Inflammatory macrophage treated with lipopolysaccharide for 4 hours (primary cell): Measurements from ENCODE around the gene DDX54.

Experiments used
- DNase-seq: peaks from one replicate; pipeline ENCODE4 v3.0.0-alpha.2; 2020

DDX54 gene, protein sequence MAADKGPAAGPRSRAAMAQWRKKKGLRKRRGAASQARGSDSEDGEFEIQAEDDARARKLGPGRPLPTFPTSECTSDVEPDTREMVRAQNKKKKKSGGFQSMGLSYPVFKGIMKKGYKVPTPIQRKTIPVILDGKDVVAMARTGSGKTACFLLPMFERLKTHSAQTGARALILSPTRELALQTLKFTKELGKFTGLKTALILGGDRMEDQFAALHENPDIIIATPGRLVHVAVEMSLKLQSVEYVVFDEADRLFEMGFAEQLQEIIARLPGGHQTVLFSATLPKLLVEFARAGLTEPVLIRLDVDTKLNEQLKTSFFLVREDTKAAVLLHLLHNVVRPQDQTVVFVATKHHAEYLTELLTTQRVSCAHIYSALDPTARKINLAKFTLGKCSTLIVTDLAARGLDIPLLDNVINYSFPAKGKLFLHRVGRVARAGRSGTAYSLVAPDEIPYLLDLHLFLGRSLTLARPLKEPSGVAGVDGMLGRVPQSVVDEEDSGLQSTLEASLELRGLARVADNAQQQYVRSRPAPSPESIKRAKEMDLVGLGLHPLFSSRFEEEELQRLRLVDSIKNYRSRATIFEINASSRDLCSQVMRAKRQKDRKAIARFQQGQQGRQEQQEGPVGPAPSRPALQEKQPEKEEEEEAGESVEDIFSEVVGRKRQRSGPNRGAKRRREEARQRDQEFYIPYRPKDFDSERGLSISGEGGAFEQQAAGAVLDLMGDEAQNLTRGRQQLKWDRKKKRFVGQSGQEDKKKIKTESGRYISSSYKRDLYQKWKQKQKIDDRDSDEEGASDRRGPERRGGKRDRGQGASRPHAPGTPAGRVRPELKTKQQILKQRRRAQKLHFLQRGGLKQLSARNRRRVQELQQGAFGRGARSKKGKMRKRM

DNA sequence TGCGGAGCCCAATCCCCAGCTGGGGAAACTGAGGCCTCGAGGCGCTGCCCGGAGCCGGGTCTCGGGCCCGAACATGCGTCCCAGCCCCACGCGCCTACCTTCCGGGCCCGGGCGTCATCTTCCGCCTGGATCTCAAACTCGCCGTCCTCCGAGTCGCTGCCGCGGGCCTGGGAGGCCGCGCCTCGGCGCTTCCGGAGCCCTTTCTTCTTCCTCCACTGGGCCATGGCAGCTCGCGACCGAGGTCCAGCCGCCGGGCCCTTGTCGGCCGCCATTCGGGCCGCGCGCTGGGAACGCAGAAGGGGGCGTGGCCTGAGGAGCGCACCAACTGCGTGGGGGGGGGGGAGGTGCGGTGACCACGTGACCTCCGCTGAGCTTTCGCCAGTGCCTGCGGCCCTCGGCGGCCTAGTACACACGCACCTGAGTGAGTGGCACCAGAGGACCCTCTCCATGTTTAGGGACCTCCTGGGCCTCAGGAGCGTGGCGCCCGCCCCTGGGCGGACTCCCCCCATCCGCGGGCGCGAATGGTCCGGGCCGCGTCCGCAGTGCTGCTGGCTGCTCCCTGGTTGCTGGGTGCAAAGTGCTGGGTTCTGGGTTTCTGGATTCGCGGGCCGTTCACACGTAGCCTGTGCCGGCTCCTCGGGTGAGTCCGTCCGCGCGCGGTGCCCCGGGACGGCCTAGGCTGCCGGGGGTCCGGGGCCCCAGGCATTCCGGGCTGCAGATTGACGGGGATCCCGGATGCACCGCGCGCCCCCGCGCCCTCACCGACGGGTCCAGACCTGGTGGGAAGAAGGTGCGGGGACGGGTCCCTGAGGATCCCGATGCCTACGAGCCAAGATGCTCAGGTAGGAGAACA, at the start of gene DDX54, which contains the start of gene RITA1:
Gene DDX54 (minus strand): TSS at position 299 of the 853 bp plus-strand sequence. CDS start 27 bp downstream, at position 272.
Gene RITA1 (plus strand): TSS at position 542 of the 853 bp plus-strand sequence. CDS start 1,026 bp downstream, outside the sequence.
- DNase-seq: peak; percentile 63

DNA sequence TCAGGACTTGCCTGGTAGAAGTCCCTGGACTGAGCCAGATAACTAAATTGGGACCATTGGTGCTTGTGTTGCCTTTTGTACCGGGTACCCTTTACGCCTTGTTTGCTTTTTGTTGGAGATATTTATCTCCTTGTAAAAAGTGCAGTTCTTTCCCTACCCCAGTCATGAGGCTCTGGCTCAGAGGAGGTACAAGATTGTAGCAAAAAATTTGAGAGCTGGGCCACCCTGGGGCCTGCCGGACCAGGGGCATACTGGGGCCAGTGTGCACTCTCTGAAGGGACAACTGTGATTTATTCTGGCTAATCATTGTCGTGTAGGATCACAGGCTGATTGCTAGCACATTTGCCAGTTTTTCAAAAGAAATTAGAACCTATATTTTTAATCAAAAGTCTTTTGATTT, 49.2 kb upstream of the DDX54 start:
- no peak for DNase-seq

DNA sequence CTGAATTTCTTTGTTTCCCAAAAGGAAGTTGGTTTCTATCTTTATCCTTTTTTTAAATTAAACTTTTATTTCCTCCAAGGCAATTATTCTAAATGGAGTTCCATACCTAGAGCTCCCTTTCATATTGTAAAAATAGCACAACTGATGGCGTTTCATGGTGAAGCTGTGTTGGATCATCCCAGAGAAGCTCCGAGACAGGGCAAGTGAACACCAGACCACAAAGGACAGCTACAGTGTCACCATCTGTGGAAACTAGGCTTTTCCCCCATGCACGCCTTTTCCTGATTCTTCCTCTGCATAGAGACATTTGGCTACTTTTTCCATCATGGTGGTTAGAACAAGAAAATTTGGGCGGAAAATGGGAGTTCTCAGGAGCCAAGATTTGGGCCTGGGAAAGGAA, 48.7 kb upstream of the DDX54 start:
- DNase-seq: no peak

DNA sequence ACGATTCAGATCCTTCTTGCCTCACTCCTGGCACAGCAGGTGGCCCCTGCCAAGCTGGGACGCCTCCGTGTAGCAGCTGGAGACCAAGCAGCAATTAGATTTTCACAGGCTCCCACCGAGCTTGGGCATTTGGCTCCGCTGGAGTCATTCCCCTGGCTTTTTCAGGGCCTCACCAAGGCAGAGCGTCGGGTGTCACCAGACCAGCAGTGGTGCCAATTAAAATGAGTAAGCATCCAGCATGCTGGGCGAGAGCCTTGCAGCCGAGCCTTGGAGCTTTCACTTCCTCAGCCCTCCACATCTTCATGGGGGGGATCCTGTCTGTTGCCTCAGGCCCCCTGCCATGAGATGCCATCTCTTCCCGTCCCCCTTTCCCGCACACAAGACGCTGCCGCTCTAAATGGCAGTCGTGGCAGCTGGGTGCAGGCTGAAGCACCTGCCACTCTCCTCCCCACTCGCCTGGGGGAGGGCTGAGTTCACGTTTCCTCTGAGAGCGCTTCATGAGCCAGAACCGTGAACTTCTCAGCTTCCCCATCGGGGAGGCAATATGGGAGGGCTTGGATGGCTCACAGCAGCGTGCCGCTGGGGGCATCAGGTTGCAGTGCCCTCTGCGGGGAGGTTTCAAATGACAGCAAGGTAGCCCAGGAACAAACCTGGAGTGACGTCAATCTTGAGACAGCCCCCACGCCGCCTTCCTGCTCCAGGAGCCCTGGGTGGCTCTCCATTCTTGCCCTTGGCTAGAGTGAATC, 47.7 kb upstream of the DDX54 start:
- peak; percentile 91 for DNase-seq

DNA sequence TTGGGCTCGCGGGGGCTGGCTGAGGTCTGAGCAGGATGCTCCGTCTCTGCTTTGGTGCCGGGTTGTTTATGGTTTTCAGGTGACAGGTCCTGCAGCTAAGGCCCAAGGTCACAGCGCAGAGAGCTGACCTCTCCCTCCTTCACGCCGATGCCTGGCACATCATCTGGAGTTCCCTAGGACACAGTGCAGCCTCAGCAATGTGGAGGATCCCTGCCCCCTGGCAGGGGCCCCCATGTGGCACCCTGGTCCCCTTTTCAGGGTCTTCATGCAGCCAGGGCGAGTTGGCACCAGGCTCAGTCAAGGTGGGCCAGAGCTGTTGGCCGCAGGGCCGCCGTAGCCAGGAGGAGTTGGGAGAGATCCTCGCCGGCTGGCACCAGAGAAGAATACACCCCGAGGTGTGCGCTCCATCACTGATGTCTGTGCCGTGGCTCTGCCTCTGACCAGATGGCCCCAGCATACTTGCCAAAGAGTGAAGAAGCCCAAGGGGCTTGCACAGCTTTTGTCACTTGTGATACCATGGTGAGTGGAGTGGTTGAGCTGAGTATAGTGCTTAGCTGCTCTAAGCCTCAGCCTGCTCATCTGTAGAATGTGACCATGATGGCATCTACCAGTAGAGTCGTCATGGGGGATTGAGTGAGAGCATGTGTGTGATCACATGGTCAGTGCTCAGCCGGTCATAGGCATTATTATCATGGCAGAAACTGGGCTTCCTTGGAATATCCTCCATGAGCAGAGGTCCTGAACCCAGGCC, 47.0 kb upstream of the DDX54 start:
- peak; percentile 28 for DNase-seq

DNA sequence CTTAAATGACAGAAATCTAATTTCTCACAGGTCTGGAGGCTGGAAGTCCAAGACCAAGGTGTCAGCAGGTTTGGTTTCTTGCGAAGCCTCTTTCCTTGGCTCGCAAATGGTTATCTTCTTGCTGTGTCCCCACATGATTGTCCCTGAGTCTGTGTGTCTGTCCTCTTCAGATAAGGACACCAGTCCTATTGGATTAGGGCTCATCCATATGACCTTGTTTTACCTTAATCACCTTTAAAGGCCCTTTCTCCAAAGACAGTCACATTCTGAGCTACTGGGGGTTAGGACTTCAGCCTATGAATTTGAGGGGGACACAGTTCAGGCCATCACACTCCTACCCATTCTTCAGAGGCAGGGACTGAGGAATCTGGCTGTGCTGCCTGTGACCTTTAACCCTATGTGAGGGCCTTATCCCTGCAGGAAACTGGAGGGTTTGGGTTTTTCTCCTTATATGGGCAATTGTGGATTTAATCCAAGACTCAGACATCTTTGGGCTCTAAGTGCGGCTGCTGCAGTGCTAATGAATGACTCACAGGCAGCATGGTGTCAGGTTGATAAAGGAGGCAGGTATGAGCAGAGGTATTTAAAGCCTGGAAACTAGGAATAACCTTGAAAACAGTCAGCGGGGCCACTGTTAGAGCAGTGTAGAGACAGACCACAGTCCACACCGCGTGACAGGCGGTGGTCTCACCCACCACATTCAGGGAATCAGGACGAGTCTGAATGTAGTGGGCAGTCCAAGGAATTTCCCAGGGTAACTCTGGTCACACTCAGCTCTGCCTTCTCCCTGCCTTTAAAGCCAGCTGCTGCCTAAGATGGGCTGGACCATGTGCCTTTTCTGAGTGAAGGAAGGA, 46.2 kb upstream of the DDX54 start:
- no peak for DNase-seq

DNA sequence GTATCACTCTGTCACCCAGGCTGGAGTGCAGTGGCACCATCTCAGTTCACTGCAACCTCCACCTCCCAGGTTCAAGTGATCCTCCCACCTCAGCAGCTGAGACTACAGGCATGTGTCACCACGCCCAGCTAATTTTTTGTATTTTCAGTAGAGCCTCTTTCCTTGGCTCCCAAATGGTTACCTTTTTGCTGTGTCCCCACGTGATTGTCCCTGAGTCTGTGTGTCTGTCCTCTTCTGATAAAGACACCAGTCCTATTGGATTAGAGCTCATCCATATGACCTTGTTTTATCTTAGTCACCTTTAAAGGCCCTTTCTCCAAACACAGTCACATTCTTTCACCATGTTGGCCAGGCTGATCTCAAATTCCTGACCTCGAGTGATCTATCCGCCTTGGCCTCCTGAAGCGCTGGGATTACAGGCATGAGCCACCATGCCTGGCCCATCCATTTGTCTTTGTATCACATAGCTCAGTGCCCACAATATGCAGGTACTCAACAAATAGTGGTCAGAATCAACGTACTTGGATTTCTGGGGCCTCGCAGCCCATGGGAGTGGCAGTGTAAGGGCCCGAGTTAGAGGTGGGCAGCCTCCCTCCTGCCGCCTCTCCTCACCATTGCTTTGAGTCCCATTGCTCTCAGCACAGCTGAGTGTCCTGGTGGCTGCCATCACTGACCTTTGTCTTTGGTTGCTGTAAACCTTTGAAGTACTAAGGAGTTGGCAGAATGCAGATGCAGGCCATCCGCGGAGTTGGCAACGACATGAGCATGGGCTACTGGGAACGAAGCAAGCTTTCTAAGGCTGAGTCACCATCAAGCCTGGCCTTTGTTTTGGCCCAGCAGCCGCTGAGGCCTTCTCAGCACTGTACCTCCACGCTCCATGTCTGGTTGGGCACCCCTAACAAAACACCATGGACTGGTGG, 45.3 kb upstream of the DDX54 start:
- DNase-seq: no peak

DNA sequence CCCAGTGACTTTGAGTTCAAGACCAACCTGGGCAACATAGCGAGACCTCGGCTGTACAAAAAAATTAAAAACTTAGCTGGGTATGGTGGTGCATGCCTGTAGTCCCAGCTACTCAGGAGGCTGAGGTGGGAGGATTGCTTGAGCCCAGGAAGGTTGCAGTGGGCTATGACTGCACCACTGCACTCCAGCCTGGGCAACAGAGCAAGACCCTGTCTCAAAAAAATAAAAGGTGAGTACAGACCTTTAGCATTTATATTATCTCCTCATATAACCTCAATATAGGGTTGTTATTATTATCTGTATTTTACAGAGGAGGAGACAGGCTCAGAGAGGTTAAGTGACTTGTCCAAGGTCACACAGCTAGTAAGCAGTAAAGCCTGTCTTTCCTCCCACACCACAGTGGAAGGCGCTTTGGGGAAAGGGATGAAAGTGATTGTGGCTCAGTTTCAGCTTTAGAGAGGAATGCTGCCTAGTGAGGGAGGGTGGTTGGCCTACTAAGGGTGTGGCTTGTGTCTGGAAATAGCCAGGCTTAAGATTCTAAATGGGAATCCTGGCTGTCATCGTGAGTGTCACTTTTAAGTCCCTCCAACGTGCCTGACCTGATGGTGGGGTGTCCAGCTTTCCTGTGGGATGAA, 43.2 kb upstream of the DDX54 start:
- no peak for DNase-seq

DNA sequence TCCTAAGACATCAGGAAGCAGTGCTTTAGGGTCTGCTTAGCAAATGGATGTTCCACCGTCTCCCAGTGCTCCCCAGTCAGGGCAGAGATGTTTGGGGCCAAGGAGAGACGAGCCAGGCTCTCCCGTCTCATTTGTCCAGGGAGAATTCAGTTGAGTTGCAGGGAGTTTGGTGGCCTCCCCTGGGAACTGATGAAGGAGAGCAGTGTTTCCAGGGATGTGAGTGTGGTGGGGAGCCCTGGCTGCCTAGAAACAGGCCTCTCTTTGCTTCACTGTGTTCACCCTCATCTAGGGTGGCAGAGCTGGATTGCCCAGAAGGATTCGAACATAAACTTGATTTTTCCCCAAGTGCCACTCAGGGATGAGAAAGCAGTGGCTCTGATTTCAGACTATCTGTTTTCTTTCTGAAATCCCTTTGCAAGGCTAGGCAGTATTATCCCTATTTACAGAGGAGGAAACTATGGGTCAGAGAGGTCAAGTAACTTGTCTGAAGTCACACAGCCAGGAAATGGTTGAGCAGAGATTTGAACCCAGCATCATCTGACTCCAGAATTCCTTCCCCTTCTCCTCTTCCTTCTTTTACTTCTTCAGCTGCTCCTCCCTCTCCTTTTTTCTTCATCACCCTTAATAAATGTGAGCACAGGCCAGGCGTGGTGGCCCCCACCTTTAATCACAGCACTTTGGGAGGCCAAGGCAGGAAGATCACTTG, 42.6 kb upstream of the DDX54 start:
- DNase-seq: no peak

DNA sequence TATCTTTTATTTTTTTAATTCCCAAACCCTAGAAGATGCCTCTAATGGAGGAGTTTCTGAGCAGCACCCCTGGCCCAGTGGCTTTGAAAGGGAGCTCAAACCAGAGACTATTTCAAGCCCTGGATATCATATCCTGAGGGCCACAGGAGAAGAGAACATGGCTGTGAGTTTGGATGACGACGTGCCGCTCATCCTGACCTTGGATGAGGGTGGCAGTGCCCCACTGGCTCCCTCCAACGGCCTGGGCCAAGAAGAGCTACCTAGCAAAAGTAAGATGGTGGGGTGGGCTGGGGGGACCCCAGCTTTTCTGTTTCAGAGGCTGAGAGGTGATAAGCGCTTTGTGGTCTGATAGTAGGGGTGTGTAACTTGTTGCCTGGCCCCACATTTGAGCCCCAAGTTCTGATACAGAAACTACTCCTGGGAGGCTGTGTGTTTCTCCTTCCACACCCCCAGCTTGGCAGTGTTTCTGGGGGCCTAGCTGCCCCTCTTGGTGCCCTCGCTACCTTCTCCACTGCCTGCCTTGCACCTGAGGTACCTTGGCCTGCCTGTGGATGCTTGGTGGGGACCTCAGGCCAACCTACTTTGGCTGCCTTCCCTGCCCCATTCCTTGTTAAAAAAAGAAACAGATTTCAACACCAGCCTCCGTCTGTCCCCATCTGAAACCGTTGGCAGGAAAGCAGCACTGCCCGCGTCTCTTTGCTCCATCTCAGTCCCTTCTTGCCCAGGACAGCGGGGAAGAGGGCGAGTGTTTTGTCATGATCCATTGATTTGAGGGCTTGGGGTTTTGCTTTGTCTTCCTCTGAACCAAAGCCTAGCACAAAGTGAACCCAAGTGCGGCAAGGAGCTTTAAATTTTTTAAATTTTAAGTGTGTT, 41.7 kb upstream of the DDX54 start:
- DNase-seq: no peak

DNA sequence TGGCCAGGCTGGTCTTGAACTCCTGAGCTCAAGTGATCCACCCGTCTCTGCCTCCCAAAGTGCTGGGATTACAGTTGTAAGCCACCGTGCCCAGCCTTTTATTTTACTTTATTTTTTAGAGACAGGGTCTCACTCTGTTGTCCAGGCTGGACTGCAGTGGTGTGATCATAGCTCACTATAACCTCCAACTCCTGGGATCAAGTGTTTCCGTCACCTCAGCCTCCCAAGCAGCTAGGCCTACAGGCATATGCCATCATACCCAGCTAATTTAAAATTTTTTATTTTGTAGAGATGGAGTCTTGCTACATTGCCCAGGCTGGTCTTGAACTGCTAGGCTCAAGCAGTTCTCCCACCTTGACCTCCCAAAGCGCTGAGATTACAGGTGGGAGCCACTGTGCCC, 39.7 kb upstream of the DDX54 start:
- no peak for DNase-seq

DNA sequence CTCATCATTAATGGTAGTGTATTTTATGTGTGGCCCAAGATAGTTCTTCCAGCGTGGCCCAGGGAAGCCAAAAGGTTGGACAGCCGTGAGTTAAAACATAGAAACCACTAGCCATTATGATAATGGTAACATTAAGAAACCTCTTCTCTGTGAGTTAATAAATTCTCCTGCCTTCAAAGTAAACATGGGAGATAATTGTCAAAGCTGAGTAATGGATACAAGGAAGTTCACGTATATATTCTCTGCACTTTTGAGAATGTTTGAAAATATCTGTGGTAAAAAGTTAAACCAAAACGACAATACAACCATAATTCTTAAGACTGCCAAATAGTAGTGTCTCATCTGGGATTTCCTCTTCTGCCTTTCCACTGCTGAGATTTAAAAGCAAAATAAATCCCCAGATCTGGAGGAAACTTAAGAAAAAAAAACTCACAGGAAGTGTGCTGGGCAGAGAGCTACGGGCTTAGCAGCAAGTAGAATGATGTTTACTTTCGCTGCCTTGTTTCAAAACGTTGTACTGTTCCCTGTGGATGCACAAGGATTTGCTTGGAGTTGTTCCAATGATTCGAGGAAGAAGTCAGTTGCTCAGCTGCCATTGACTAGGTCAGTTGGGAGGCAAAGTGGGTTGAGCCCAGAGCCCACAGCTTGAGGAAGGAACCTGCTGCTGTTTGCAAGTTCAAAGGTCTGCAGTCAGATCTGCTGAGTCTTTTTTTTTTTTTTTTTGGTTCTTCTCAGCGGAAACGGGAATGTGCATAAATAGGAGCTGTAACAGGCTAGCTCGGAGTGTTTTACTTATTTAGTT, 37.7 kb upstream of the DDX54 start:
- DNase-seq: peak; percentile 44

DNA sequence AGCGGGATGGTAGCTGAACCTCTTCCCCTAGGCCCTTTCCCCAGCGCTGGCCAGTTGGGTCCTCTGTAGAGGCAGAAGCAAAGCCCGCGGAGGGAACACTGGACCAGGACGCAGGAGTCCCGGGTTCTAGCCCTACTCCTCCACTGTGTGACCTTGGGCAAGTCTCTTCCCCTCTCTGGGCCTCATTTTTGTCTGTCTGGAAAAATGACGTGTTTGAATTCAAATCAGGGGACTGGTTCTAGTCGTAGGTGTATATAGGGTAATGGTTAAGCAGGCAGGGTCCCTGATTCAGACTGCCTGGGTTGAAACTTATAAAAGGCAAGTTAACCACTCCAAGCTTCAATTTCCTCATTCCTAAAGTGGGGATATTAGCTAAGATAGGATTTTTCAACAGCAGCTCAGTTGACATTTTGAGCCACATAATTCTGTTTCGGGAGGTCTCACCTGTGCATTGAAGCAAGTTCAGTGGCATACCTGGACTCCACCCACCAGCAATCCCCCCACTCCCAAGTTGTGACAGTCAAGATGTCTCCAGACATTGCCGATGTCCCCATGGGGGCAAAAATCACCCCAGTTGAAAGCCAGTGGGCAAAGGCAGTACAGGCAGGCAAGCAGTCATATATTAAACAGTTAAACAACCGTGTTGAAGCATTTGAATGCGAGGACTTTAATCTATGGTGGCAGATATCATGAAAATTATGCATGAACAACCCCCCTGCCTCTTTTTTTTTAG, 36.9 kb upstream of the DDX54 start:
- peak; percentile 46 for DNase-seq

DNA sequence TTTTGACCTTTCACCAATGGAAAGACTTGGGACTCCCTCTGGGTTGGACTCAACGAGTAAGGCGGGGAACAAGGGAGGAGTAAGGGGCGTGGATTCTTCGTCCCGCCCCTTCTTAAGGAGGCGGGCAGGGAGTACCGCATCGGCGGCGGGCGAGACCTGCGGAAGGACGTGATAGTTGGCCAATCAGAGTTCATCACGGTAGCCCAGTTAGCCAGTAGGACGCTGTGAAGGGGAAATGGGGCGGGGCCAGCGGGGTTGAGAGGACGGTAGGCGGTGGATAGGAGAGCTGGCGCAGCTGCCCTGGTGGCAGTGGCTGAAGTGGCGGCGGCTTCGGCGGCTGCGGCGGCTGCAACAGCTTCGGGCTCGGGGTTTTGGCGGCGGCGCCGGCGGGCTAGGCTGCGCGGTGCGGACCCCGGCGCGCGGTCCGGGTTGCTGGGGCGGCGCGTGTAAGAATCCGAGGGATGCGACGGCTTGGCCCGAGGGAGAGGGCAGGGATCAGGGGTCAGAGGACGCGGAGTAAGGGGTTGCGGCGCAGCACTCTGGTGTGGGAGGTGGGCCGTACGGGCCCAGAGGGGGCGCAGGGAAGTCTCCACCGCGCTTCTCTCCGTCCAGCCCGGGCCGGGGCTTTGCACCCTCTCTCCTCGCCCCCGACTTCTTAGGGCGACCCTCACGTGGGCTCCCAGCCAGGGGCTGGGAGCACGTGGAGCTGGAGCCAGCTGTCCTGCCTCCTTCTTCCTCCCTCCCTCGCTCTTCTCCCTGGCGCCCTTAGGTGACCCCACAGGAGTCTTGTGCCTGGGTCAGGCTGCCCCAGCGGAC, 36.1 kb upstream of the DDX54 start, which contains the start of gene TPCN1:
Gene TPCN1 (plus strand): TSS at position 284 of the 816 bp plus-strand sequence. CDS start 5,389 bp downstream, outside the sequence.
- peak; percentile 100 for DNase-seq
